Measurements from ENCODE around the gene UNC45B.
"Not testable (repeated sequence)": the region's sequence is repeated elsewhere in the genome, so short reads cannot be mapped to it uniquely, and the experiment has no call there.

The UNC45B gene

GRCh38 chr17:35214631-35215273, 67.1 kb downstream of the UNC45B start:
- DNase-seq (ENCODE audit: low spot score), result no peak

GRCh38 chr17:35217107-35217506, 69.5 kb downstream of the UNC45B start:
- DNase-seq (ENCODE audit: low spot score), result no peak

GRCh38 chr17:35218915-35219314, 71.3 kb downstream of the UNC45B start:
- DNase-seq (ENCODE audit: low spot score), result no peak

- no peak for DNase-seq (ENCODE audit: low spot score)
Observed at GRCh38 chr17:35222452-35222851, 74.8 kb downstream of the UNC45B start.

GRCh38 chr17:35224436-35224835, 76.8 kb downstream of the UNC45B start:
- no peak for DNase-seq (ENCODE audit: low spot score)

GRCh38 chr17:35227546-35227945, 79.9 kb downstream of the UNC45B start:
- no peak for DNase-seq (ENCODE audit: low spot score)

- no peak for DNase-seq (ENCODE audit: low spot score)
Observed at GRCh38 chr17:35229638-35230037, 82.0 kb downstream of the UNC45B start.

- not testable (repeated sequence) for DNase-seq (ENCODE audit: low spot score)
Observed at GRCh38 chr17:35234315-35234714, 86.7 kb downstream of the UNC45B start.

- no peak for DNase-seq (ENCODE audit: low spot score)
Observed at GRCh38 chr17:35235289-35235688, 87.7 kb downstream of the UNC45B start.

- no peak for DNase-seq (ENCODE audit: low spot score)
Observed at GRCh38 chr17:35235917-35236316, 88.3 kb downstream of the UNC45B start.

GRCh38 chr17:35236821-35237220, 89.2 kb downstream of the UNC45B start:
- no peak for DNase-seq (ENCODE audit: low spot score)

- peak; percentile 62 for DNase-seq (ENCODE audit: low spot score)
Observed at GRCh38 chr17:35238821-35239220, 91.2 kb downstream of the UNC45B start.

Data from AG08396 (cell line).